HG03159 (cell line): ENCODE measurements around the gene DDX27.

ENCODE experiments used
- ATAC-seq: cut with Tn5 transposase; IDR thresholded peaks from one replicate; pipeline ENCODE4 v1.9.1; 2021; ENCODE audit warnings: mild to moderate bottlenecking, moderate library complexity; ENCODE audit not compliant: unreplicated experiment

Gene DDX27

GRCh38 chr20:49287555-49288249 is 68.5 kb downstream of the DDX27 start:
- no peak for ATAC-seq

GRCh38 chr20:49288250-49288751 is 69.1 kb downstream of the DDX27 start:
- ATAC-seq: no peak

GRCh38 chr20:49288784-49289696 is 69.8 kb downstream of the DDX27 start:
- ATAC-seq: no peak

- ATAC-seq: no peak
These were observed 71.5 kb downstream of the DDX27 start for GRCh38 chr20:49290608-49291191.

GRCh38 chr20:49291200-49291599 is 72.0 kb downstream of the DDX27 start:
- no peak for ATAC-seq

GRCh38 chr20:49292010-49292409 is 72.8 kb downstream of the DDX27 start:
- no peak for ATAC-seq

- ATAC-seq: no peak
These were observed 73.9 kb downstream of the DDX27 start for GRCh38 chr20:49293122-49293521.
